Duodenal mucosa (tissue), 2 donors: ENCODE measurements around the gene SHC1.

Source experiments
- H3K27ac ChIP-seq: one replicate; pipeline ENCODE4 v1.7.0; 2013; ENCODE audit warnings: low read depth, low read length
- H3K27me3 ChIP-seq, 2 donors: one replicate each; pipeline ENCODE4 v1.7.0; 2013; ENCODE audit warnings: low read length in 2 of 2, control low read depth in 1 of 2; ENCODE audit not compliant: insufficient read depth in 2 of 2, control insufficient read depth in 1 of 2
- H3K36me3 ChIP-seq, 2 donors: one replicate each; pipeline ENCODE4 v1.7.0; 2013; ENCODE audit warnings: low read length in 2 of 2, control low read depth in 1 of 2; ENCODE audit not compliant: insufficient read depth in 2 of 2, control insufficient read depth in 1 of 2
- H3K4me1 ChIP-seq, 2 donors: one replicate each; pipeline ENCODE4 v1.7.0; 2013; ENCODE audit warnings: low read length in 2 of 2, control low read depth in 1 of 2; ENCODE audit not compliant: insufficient read depth in 2 of 2, control insufficient read depth in 1 of 2
- H3K4me3 ChIP-seq, 2 donors: one replicate each; pipeline ENCODE4 v1.7.0; 2013; ENCODE audit warnings: low read length in 2 of 2, low read depth in 1 of 2
- H3K9ac ChIP-seq, 2 donors: one replicate each; pipeline ENCODE4 v1.7.0; 2013; ENCODE audit warnings: low read length in 2 of 2, low read depth in 1 of 2
- H3K9me3 ChIP-seq, 2 donors: one replicate each; pipeline ENCODE4 v1.7.0; 2013; ENCODE audit warnings: low read length in 2 of 2, control low read depth in 1 of 2; ENCODE audit not compliant: control insufficient read depth in 1 of 2

SHC1 gene

GRCh38 chr1:154945160-154945961 lies 25.2 kb downstream of the SHC1 start:
- Histone ChIP-seq H3K4me3 (no peak overlapping the region), H3K27ac (peak overlapping the region; percentile 26), H3K36me3 (peaks cover 1 to 33% of the 10 kb centered on the region in 2 donors), H3K27me3 (no peaks in the 10 kb centered on the region), H3K9ac (peak overlapping the region; percentile 32 to 52), H3K9me3 (no peaks in the 10 kb centered on the region), H3K4me1 (peaks cover 46 to 47% of the 10 kb centered on the region in 2 donors)

GRCh38 chr1:154944401-154945159 lies 26.0 kb downstream of the SHC1 start:
- Histone ChIP-seq H3K9me3 (no peaks in the 10 kb centered on the region), H3K27me3 (no peaks in the 10 kb centered on the region), H3K36me3 (peaks cover 0 to 32% of the 10 kb centered on the region in 2 donors), H3K4me1 (peaks cover 51 to 52% of the 10 kb centered on the region in 2 donors), H3K27ac (peak overlapping the region; percentile 26), H3K4me3 (no peak overlapping the region), H3K9ac (peak overlapping the region; percentile 40 to 52)

GRCh38 chr1:154943649-154944400 lies 26.7 kb downstream of the SHC1 start:
- peaks cover 0 to 31% of the 10 kb centered on the region in 2 donors for H3K36me3 ChIP-seq
- H3K27me3 ChIP-seq: no peaks in the 10 kb centered on the region
- H3K9me3 ChIP-seq: no peaks in the 10 kb centered on the region
- peak overlapping the region; percentile 40 to 52 for H3K9ac ChIP-seq
- peaks cover 51 to 52% of the 10 kb centered on the region in 2 donors for H3K4me1 ChIP-seq
- H3K27ac ChIP-seq: peak overlapping the region; percentile 13
- H3K4me3 ChIP-seq: no peak overlapping the region

GRCh38 chr1:154941333-154942013 lies 29.1 kb downstream of the SHC1 start:
- Histone ChIP-seq H3K27ac (no peak overlapping the region), H3K4me1 (peaks cover 57 to 59% of the 10 kb centered on the region in 2 donors), H3K9ac (peak overlapping the region; percentile 28 to 38)

GRCh38 chr1:154940651-154941194 lies 29.8 kb downstream of the SHC1 start:
- Histone ChIP-seq H3K4me1 (peaks cover 59 to 63% of the 10 kb centered on the region in 2 donors), H3K4me3 (no peak overlapping the region), H3K9ac (peak overlapping the region; percentile 28 to 36), H3K36me3 (peaks cover 0 to 8% of the 10 kb centered on the region in 2 donors), H3K27ac (no peak overlapping the region), H3K9me3 (no peaks in the 10 kb centered on the region), H3K27me3 (no peaks in the 10 kb centered on the region)

More at GRCh38 chr1:154941333-154942013, 29.1 kb downstream of the SHC1 start:
- Histone ChIP-seq H3K36me3 (peaks cover 0 to 15% of the 10 kb centered on the region in 2 donors), H3K27me3 (no peaks in the 10 kb centered on the region), H3K9me3 (no peaks in the 10 kb centered on the region), H3K4me3 (no peak overlapping the region)

GRCh38 chr1:154940213-154940560 lies 30.4 kb downstream of the SHC1 start:
- Histone ChIP-seq H3K4me1 (peaks cover 62 to 63% of the 10 kb centered on the region in 2 donors), H3K9me3 (no peaks in the 10 kb centered on the region), H3K27me3 (no peaks in the 10 kb centered on the region), H3K4me3 (no peak overlapping the region), H3K9ac (no peak overlapping the region), H3K27ac (no peak overlapping the region), H3K36me3 (peaks cover 0 to 3% of the 10 kb centered on the region in 2 donors)

DNA sequence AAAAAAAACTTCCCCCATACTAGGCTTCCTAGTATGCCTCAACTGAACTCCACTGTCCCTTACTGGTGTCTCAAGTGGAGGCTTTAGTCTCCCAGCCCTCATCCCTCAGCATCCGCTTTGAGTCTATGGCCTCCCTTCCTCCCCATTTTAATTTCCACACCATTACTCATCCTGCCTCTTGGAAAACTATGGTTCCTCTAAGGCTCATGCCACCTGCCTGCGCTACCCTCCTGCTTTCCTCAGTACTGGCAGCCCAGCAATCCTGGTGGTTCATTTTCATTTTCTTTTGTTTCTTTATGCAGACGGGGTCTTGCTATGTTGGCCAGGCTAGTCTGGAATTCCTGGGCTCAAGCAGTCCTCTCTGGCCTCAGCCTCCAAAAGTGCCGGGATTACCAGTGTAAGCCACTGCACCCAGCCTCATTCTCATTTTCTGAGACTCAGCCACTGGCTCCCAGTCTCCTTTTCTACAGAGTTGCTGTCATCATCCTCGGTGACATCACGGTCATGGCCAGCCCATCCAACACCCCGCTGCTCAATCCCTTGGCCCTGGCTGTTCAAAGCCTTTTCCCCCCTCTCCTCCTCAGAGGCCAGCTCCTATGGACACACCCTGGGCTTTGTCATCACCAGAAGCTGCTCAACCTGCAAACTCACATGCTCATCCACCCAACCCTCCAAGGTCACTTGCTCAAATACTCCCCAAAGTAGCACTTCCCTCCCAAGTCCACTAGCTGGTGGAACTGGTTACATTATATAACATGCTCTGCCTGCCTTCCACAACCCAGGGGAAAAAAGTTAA lies 31.7 kb downstream of the SHC1 start:
- no peaks in the 10 kb centered on the region for H3K9me3 ChIP-seq
- no peaks in the 10 kb centered on the region for H3K27me3 ChIP-seq
- no peak overlapping the region for H3K4me3 ChIP-seq
- H3K27ac ChIP-seq: no peak overlapping the region
- peaks cover 51 to 52% of the 10 kb centered on the region in 2 donors for H3K4me1 ChIP-seq
- H3K36me3 ChIP-seq: no peaks in the 10 kb centered on the region
- H3K9ac ChIP-seq: no peak overlapping the region

- peak overlapping the region; percentile 99 for H3K27ac ChIP-seq
- peak overlapping the region in 1 of 2 donors; percentile 85 for H3K4me3 ChIP-seq
- H3K9me3 ChIP-seq: no peaks in the 10 kb centered on the region
- H3K4me1 ChIP-seq: peaks cover 45 to 48% of the 10 kb centered on the region in 2 donors
- peak overlapping the region; percentile 94 to 100 for H3K9ac ChIP-seq
- no peaks in the 10 kb centered on the region for H3K36me3 ChIP-seq
- H3K27me3 ChIP-seq: no peaks in the 10 kb centered on the region
These were observed 32.6 kb downstream of the SHC1 start for GRCh38 chr1:154937988-154938386.
